DND-41 (cell line): ENCODE measurements around the gene HGS.

Source experiments
- EZH2 ChIP-seq: IDR thresholded peaks from 3 replicates; pipeline ENCODE4 v1.6.1; 2012; ENCODE audit warnings: borderline replicate concordance, low read depth, mild to moderate bottlenecking, moderate library complexity, low read length, inconsistent platforms; ENCODE audit not compliant: severe bottlenecking
- TF ChIP-seq, protein P1 (sequence below): IDR thresholded peaks from 2 replicates; pipeline ENCODE4 v1.5.1; 2012; ENCODE audit warnings: borderline replicate concordance, low read length, moderate library complexity, mild to moderate bottlenecking; ENCODE audit not compliant: poor library complexity, severe bottlenecking; ENCODE audit errors: extremely low read depth

DNA sequence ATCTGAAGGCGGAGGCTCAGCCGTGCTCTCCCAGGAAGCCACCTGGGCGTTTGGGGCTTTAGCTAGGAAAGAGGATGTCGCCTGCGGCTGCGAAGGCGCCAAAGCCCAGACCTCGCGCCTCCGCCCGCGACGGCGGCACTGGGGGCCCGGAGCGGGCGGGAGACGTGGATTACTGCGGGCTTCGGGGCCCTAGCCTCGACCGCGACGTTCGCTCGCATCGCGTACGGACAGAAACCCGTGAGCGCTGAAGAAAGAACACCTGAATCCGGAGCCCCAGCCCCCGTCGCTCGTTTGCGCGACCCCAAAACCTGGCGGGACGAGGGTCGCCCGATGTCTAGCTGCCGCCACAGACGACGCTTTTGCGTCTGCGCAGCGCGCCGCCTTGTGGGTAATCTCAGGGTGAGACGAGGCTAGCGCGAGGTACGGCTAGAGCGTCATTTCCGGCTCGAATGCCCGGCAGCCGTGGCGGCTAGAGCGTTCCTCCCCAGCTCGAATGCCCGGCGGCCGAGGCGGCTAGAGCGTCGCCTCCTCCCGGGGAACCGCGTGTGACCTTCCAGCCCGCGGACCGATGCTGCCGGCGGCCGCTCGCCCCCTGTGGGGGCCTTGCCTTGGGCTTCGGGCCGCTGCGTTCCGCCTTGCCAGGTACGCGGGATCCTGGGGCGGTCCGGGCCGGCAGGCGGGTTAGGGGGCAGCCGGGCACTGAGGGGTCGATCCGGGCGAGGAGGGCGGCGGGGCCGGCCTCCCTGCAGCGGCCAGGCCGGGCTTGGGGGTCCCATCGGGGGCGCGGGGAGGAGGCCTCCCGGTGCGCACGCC, 19.3 kb downstream of the HGS start, which contains the start of gene MRPL12:
- TF ChIP-seq, protein P1, sequence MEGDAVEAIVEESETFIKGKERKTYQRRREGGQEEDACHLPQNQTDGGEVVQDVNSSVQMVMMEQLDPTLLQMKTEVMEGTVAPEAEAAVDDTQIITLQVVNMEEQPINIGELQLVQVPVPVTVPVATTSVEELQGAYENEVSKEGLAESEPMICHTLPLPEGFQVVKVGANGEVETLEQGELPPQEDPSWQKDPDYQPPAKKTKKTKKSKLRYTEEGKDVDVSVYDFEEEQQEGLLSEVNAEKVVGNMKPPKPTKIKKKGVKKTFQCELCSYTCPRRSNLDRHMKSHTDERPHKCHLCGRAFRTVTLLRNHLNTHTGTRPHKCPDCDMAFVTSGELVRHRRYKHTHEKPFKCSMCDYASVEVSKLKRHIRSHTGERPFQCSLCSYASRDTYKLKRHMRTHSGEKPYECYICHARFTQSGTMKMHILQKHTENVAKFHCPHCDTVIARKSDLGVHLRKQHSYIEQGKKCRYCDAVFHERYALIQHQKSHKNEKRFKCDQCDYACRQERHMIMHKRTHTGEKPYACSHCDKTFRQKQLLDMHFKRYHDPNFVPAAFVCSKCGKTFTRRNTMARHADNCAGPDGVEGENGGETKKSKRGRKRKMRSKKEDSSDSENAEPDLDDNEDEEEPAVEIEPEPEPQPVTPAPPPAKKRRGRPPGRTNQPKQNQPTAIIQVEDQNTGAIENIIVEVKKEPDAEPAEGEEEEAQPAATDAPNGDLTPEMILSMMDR, result no peak
- no peak for TF ChIP-seq EZH2
